ENCODE measurements around the gene QDPR.

QDPR gene

DNA sequence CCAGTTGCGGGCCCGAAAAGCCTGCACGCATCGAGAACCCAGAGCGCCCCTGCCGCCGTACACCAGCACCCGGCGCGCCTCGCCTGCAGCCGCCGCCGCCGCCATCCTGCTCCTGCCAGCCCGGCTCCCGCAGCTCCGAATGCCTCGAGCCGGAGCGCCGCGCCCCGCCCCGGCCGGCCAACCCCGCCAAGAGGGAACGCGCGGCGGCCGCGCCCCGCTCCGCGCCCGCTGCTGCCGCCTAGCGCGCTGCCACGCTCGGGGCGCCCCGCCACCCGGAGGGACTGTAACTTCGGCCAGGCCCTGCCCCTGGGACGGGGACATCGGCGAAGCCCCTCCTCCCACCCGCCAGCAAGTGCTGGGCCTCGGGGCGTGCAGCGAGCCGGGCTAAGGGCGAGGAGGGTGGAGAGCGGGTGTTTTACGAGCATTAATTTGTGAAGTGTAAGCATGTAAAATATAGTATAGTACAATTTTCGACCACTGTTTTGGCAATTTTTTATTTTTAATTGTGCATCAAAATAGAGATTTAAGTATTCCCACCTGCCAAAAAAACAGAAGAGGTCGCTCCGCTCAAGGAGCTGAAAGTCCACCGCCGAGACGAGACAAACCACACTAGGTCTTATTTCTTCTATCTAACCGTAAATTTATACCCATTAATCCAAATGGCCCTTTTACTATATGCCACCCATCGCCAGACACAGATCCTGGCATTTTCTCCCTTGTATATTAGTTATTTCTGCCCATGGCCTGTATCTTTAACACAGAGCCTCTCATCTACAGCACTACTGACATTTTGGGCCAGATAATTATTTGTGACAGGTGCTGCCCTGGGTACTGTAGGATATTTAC, at the start of gene QDPR:
Gene QDPR (minus strand): TSS at position 141 of the 846 bp plus-strand sequence. CDS start 36 bp downstream, at position 105.
- peak within 1 kb of the TSS; percentile 88 for H3K4me3 ChIP-seq (ENCODE audit: low read length)
- TF ChIP-seq ZNF274 (IDR thresholded peaks at IDR 0.05; ENCODE audit: low read depth, low read length) = no peak

- no peak for TF ChIP-seq ZNF274 (IDR thresholded peaks at IDR 0.05; ENCODE audit: low read depth, low read length)
- no peak overlapping the region for H3K4me3 ChIP-seq (ENCODE audit: low read length)
Observed at GRCh38 chr4:17561195-17561909, 49.5 kb upstream of the QDPR start.

DNA sequence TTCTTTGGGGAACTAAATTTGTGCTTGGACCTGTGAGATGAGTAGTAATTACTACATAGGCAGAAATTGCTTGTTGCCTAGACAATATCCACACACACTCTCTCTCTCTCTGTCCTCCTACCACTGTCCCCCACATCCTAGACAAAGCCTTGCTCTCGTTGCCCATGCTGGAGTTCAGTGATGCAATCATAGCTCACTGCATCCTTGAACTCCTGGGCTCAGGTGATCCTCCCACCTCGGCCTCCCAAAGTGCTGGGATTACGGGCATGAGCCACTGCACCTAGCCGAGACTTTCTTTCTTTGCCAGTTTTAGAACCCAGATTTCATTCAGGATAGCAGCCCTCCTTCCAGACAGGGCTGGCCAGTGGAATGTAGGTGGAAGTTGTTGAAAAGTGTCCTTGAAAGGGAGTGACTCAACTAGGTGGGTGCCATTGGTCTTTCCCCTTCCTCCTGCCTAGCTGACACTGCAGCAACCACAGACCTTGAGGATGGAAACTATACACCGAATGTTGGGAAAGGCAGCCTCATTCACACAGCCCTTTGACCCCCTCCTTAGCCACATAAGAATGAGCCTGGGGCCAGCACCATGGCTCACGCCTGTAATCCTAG, 48.3 kb upstream of the QDPR start:
- no peak for TF ChIP-seq ZNF274 (IDR thresholded peaks at IDR 0.05; ENCODE audit: low read depth, low read length)
- H3K4me3 ChIP-seq (ENCODE audit: low read length) = no peak overlapping the region

- no peak for TF ChIP-seq ZNF274 (IDR thresholded peaks at IDR 0.05; ENCODE audit: low read depth, low read length)
- no peak overlapping the region for H3K4me3 ChIP-seq (ENCODE audit: low read length)
Observed at GRCh38 chr4:17559709-17560048, 47.8 kb upstream of the QDPR start.

DNA sequence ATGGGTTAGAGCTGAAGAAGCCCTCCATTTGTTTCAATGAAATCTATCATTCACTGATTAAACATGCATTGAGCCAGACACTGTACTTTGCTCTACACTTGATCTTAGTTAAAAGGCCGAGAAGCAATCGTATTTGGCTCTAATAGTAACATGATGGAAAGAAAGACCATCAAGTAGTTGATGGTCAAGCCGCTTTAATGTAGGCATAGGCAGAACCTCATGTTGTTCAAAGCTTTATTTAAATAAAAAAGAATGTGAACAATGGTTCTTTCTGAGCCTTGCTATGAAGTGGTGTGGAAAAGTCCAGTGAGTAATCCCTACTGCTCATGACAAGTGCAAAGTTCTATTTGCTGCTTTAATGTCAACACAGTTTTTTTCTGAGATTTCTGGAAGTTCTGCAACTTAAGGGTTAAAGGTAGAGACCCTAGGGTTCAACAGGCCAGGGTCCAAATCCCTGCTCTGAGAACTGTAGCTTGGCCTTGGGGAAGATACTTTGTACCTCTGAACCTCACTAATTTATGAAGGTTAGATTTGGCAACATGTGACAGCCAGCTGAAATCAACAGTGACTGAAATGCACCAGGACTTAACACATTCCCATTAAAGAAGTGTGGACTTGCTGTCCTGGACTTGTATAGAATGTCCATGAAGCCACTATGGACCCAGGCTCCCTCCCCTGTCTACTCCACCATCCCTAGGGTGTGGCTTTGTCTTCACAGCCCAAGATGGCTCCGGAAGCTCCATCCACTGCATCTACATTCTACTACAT, 47.2 kb upstream of the QDPR start:
- no peak for TF ChIP-seq ZNF274 (IDR thresholded peaks at IDR 0.05; ENCODE audit: low read depth, low read length)
- H3K4me3 ChIP-seq (ENCODE audit: low read length) = no peak overlapping the region

GRCh38 chr4:17557880-17558279, 46.0 kb upstream of the QDPR start:
- TF ChIP-seq ZNF274 (IDR thresholded peaks at IDR 0.05; ENCODE audit: low read depth, low read length) = no peak
- H3K4me3 ChIP-seq (ENCODE audit: low read length) = no peak overlapping the region

GRCh38 chr4:17556498-17556897, 44.6 kb upstream of the QDPR start:
- no peak for TF ChIP-seq ZNF274 (IDR thresholded peaks at IDR 0.05; ENCODE audit: low read depth, low read length)
- H3K4me3 ChIP-seq (ENCODE audit: low read length) = no peak overlapping the region

DNA sequence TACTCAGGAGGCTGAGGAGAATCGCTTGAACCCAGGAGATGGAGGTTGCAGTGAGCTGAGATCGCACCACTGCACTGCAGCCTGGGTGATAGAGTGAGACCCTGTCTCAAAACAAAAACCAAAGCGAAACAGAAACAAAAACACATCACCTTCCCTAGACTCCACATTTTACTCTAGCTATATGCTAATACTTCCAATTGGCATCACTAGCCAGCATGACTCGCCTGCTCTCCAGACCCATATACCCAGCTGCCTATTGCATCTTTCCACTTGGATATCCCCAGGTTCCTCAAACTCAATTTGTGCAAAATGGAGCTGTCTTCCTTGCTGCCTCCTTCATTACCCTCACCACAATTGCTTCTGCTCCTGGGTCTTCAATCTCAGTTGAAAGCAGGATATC, 42.7 kb upstream of the QDPR start:
- no peak for TF ChIP-seq ZNF274 (IDR thresholded peaks at IDR 0.05; ENCODE audit: low read depth, low read length)
- H3K4me3 ChIP-seq (ENCODE audit: low read length) = no peak overlapping the region

GRCh38 chr4:17552427-17552826, 40.5 kb upstream of the QDPR start:
- no peak overlapping the region for H3K4me3 ChIP-seq (ENCODE audit: low read length)
- no peak for TF ChIP-seq ZNF274 (IDR thresholded peaks at IDR 0.05; ENCODE audit: low read depth, low read length)

DNA sequence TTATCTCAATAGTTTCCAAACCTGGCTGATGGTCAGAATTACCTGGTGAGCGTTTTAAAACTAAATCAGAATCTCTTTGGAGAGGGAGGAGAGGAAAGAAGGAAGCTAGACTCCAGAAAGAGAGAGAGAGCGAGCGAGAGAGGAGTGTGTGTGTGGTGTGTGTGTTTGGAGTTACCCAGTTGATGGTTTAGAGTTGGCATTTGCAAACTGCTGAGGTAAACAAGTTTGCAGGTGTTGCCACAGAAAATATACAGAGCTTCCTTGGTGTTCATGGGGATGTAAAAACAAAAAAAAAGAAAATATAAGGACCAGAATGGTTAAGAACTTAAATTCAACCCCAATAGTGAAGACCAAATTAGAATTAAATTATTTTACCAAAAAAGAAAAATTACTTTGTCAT, 38.7 kb upstream of the QDPR start:
- no peak for TF ChIP-seq ZNF274 (IDR thresholded peaks at IDR 0.05; ENCODE audit: low read depth, low read length)
- no peak overlapping the region for H3K4me3 ChIP-seq (ENCODE audit: low read length)

DNA sequence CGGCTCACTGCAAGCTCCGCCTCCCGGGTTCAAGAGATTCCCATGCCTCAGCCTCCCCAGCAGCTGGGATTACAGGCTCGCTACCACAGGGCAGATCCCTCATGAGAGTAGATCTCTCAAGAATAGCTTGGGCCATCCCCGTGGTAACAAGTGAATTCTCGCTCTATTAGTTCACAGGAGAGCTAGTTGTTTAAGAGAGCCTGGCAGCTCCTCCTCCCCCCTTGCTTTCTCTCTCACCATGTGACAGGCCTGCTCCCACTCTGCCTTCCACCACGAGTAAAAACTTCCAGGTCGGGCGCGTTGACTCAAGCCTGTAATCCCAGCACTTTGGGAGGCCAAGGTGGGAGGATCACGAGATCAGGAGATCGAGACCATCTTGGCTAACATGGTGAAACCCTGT, 34.8 kb upstream of the QDPR start:
- no peak for TF ChIP-seq ZNF274 (IDR thresholded peaks at IDR 0.05; ENCODE audit: low read depth, low read length)

DNA sequence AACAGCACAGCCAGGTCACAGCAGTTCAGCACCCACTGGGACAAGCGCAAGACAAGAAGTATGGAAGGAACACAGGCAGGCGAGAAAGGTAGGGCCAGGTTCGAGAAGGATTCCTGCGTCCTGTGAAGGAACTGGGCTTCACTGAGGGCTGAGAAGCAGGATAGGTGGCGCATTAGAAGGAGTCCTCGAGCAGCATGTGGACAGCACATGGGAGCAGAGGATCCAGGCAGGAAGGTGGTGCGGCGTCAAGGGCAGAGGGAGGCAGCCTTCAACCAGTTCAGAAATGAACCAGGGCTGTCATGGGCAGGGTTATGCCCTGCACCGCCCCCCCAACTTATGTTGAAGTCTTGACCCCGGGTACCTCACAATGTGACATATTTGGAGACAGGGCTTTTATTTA, 34.3 kb upstream of the QDPR start:
- H3K4me3 ChIP-seq (ENCODE audit: low read length) = no peak overlapping the region
- TF ChIP-seq ZNF274 (IDR thresholded peaks at IDR 0.05; ENCODE audit: low read depth, low read length) = no peak

More for the DNA sequence above, 34.8 kb upstream of the QDPR start:
- no peak overlapping the region for H3K4me3 ChIP-seq (ENCODE audit: low read length)

GRCh38 chr4:17545374-17546140, 33.7 kb upstream of the QDPR start:
- no peak overlapping the region for H3K4me3 ChIP-seq (ENCODE audit: low read length)
- no peak for TF ChIP-seq ZNF274 (IDR thresholded peaks at IDR 0.05; ENCODE audit: low read depth, low read length)
